Hematopoietic multipotent progenitor cell treated with erythropoietin and hydrocortisone succinate and interleukin-3 and kit ligand, for 17 days (in vitro differentiated cells): ENCODE results near the gene LPCAT2.
"Not testable (repeated sequence)": the region's sequence is repeated elsewhere in the genome, so short reads cannot be mapped to it uniquely, and the experiment has no call there.

ENCODE experiments used
- DNase-seq: peaks from one replicate; pipeline ENCODE4 v3.0.0-alpha.2; 2015; ENCODE audit warnings: low spot score

The LPCAT2 gene

GRCh38 chr16:55613613-55614335 lies 104.9 kb downstream of the LPCAT2 start:
- DNase-seq = no peak

- DNase-seq = no peak
Measured at GRCh38 chr16:55615071-55615470, 106.2 kb downstream of the LPCAT2 start.

- DNase-seq = not testable (repeated sequence)
Measured at GRCh38 chr16:55615670-55616069, 106.8 kb downstream of the LPCAT2 start.

GRCh38 chr16:55621771-55622170 lies 112.9 kb downstream of the LPCAT2 start:
- DNase-seq = no peak

GRCh38 chr16:55622272-55622671 lies 113.4 kb downstream of the LPCAT2 start:
- DNase-seq = no peak

- DNase-seq = no peak
Measured at GRCh38 chr16:55622930-55623561, 114.2 kb downstream of the LPCAT2 start.

GRCh38 chr16:55623640-55624039 lies 114.8 kb downstream of the LPCAT2 start:
- DNase-seq = no peak

- no peak for DNase-seq
Measured at GRCh38 chr16:55624696-55625095, 115.8 kb downstream of the LPCAT2 start.

GRCh38 chr16:55625843-55626242 lies 117.0 kb downstream of the LPCAT2 start:
- no peak for DNase-seq

- no peak for DNase-seq
Measured at GRCh38 chr16:55628306-55628968, 119.6 kb downstream of the LPCAT2 start.

GRCh38 chr16:55630774-55631173 lies 121.9 kb downstream of the LPCAT2 start:
- no peak for DNase-seq

- no peak for DNase-seq
Measured at GRCh38 chr16:55632259-55632658, 123.4 kb downstream of the LPCAT2 start.

- DNase-seq = no peak
Measured at GRCh38 chr16:55634193-55634592, 125.3 kb downstream of the LPCAT2 start.
